NCI-H2196 (cell line): ENCODE results near the gene OSBPL3.

Experiments used
- DNase-seq: peaks from one replicate; lab custom pipeline; 2025; ENCODE audit not compliant: unreplicated experiment; lab: John Stamatoyannopoulos, UW

Gene OSBPL3

GRCh38 chr7:24834128-24834798 is 145.7 kb downstream of the OSBPL3 start:
- DNase-seq: no peak

- DNase-seq: no peak
Observed at GRCh38 chr7:24833549-24833948, 146.4 kb downstream of the OSBPL3 start.

- DNase-seq: no peak
Observed at GRCh38 chr7:24831240-24831639, 148.7 kb downstream of the OSBPL3 start.

GRCh38 chr7:24830440-24831050 is 149.4 kb downstream of the OSBPL3 start:
- DNase-seq: no peak

GRCh38 chr7:24829787-24830186 is 150.2 kb downstream of the OSBPL3 start:
- DNase-seq: no peak

GRCh38 chr7:24828891-24829661 is 150.9 kb downstream of the OSBPL3 start:
- no peak for DNase-seq

GRCh38 chr7:24827589-24827988 is 152.4 kb downstream of the OSBPL3 start:
- no peak for DNase-seq

- DNase-seq: no peak
Observed at GRCh38 chr7:24827027-24827426, 153.0 kb downstream of the OSBPL3 start.

GRCh38 chr7:24826662-24827020 is 153.3 kb downstream of the OSBPL3 start:
- no peak for DNase-seq

- no peak for DNase-seq
Observed at GRCh38 chr7:24825931-24826661, 153.9 kb downstream of the OSBPL3 start.

GRCh38 chr7:24825381-24825794 is 154.6 kb downstream of the OSBPL3 start:
- DNase-seq: no peak

GRCh38 chr7:24824896-24825295 is 155.1 kb downstream of the OSBPL3 start:
- no peak for DNase-seq

- DNase-seq: no peak
Observed at GRCh38 chr7:24824400-24824799, 155.6 kb downstream of the OSBPL3 start.

GRCh38 chr7:24821754-24822054 is 158.3 kb downstream of the OSBPL3 start:
- no peak for DNase-seq

GRCh38 chr7:24821045-24821753 is 158.8 kb downstream of the OSBPL3 start:
- DNase-seq: no peak

GRCh38 chr7:24820730-24821044 is 159.3 kb downstream of the OSBPL3 start:
- DNase-seq: no peak

GRCh38 chr7:24819916-24820689 is 159.9 kb downstream of the OSBPL3 start:
- peak; percentile 69 for DNase-seq

GRCh38 chr7:24817339-24817738 is 162.6 kb downstream of the OSBPL3 start:
- DNase-seq: no peak

- DNase-seq: no peak
Observed at GRCh38 chr7:24816868-24817267, 163.1 kb downstream of the OSBPL3 start.

GRCh38 chr7:24812305-24812945 is 167.6 kb downstream of the OSBPL3 start:
- peak; percentile 57 for DNase-seq
